ENCODE data around the gene VAV1. TPM values are rescaled to one million over a fixed set of nuclear protein-coding genes. Genes with fewer than 3 reads are reported as not detected.

VAV1 gene
- total RNA-seq, 4 donors from 2014 or later: 4.0 to 16.2 (median 5.8) TPM

GRCh38 chr19:6818246-6818645 is 45.7 kb downstream of the VAV1 start:
- TF ChIP-seq CTCF (IDR thresholded peaks at IDR 0.05): no peak
- 72 to 91% methylated on average over 4 of the region's 4 CpGs for WGBS, 2 donors
- Histone ChIP-seq H3K27me3 (no peaks in the 10 kb centered on the region), H3K36me3 (no peaks in the 10 kb centered on the region), H3K9me3 (peaks cover 0 to 35% (median 2%) of the 10 kb centered on the region in 4 donors), H3K4me1 (no peaks in the 10 kb centered on the region), H3K4me3 (no peak overlapping the region), H3K27ac (no peak overlapping the region)
- DNase-seq (ENCODE audit: low spot score in 2 of 2): no peak

- H3K4me1 ChIP-seq: no peaks in the 10 kb centered on the region
- TF ChIP-seq CTCF (IDR thresholded peaks at IDR 0.05) (no peak), POLR2A (IDR thresholded peaks at IDR 0.05) (no peak), EP300 (IDR thresholded peaks at IDR 0.05) (no peak)
- WGBS, 2 donors: 78 to 84% methylated on average over 2 of the region's 2 CpGs
- no peak for DNase-seq (ENCODE audit: low spot score in 2 of 2)
- H3K27me3 ChIP-seq: no peaks in the 10 kb centered on the region
- H3K36me3 ChIP-seq: no peaks in the 10 kb centered on the region
- no peak overlapping the region for H3K27ac ChIP-seq
- peaks cover 0 to 35% (median 2%) of the 10 kb centered on the region in 4 donors for H3K9me3 ChIP-seq
- no peak overlapping the region for H3K4me3 ChIP-seq
Observed at GRCh38 chr19:6819323-6819722, 46.8 kb downstream of the VAV1 start.

- Histone ChIP-seq H3K36me3 (peaks cover 0 to 2% (median 0%) of the 10 kb centered on the region in 3 donors), H3K27me3 (no peaks in the 10 kb centered on the region), H3K9me3 (peaks cover 0 to 35% (median 2%) of the 10 kb centered on the region in 4 donors), H3K4me1 (no peaks in the 10 kb centered on the region), H3K4me3 (no peak overlapping the region), H3K27ac (no peak overlapping the region)
- no peak for DNase-seq (ENCODE audit: low spot score in 2 of 2)
- WGBS, 2 donors: 90 to 93% methylated on average over 4 of the region's 4 CpGs
- TF ChIP-seq EP300 (IDR thresholded peaks at IDR 0.05) (no peak), POLR2A (IDR thresholded peaks at IDR 0.05) (no peak), CTCF (IDR thresholded peaks at IDR 0.05) (no peak)
Observed at GRCh38 chr19:6820237-6820636, 47.7 kb downstream of the VAV1 start.

- no peak overlapping the region for H3K27ac ChIP-seq
- TF ChIP-seq CTCF (IDR thresholded peaks at IDR 0.05): no peak
- TF ChIP-seq POLR2A (IDR thresholded peaks at IDR 0.05): no peak
- TF ChIP-seq EP300 (IDR thresholded peaks at IDR 0.05): no peak
- no peak for DNase-seq (ENCODE audit: low spot score in 2 of 2)
- 82 to 85% methylated on average over 16 to 17 of the region's 17 CpGs for WGBS, 2 donors
- no peak overlapping the region for H3K4me3 ChIP-seq
- H3K27me3 ChIP-seq: no peaks in the 10 kb centered on the region
- H3K9me3 ChIP-seq: peaks cover 0 to 35% (median 2%) of the 10 kb centered on the region in 4 donors
- no peaks in the 10 kb centered on the region for H3K4me1 ChIP-seq
- peaks cover 0 to 4% (median 0%) of the 10 kb centered on the region in 3 donors for H3K36me3 ChIP-seq
Observed at GRCh38 chr19:6821639-6822310, 49.3 kb downstream of the VAV1 start.

GRCh38 chr19:6822311-6822670 is 49.8 kb downstream of the VAV1 start:
- Histone ChIP-seq H3K9me3 (peaks cover 0 to 35% (median 2%) of the 10 kb centered on the region in 4 donors), H3K36me3 (peaks cover 0 to 4% (median 0%) of the 10 kb centered on the region in 3 donors), H3K27ac (no peak overlapping the region), H3K4me1 (no peaks in the 10 kb centered on the region), H3K4me3 (no peak overlapping the region), H3K27me3 (no peaks in the 10 kb centered on the region)
- WGBS, 2 donors: 74 to 78% methylated on average over 18 to 25 of the region's 25 CpGs
- DNase-seq (ENCODE audit: low spot score in 2 of 2): no peak
- TF ChIP-seq POLR2A (IDR thresholded peaks at IDR 0.05) (no peak), CTCF (IDR thresholded peaks at IDR 0.05) (no peak), EP300 (IDR thresholded peaks at IDR 0.05) (no peak)

Measured in tibial nerve (tissue), 4 donors.